ENCODE measurements around the gene KNG1. TPM values are rescaled to one million over a fixed set of nuclear protein-coding genes. Genes with fewer than 3 reads are reported as not detected.

KNG1 gene
- not detected in 2 replicates for total RNA-seq (2013; cell fraction: nucleolus; rRNA removed)
- not detected in 2 replicates for total RNA-seq (2014; rRNA removed)
- not detected in 2 replicates for total RNA-seq (2014; rRNA removed; fragmentation: Illumina TruSeq; extraction: Trizol)
- total RNA-seq (2021), result 0.21 and 0.24 TPM in 2 replicates
- not detected for polyA plus RNA-seq (2011; ENCODE audit: low read depth)
- polyA plus RNA-seq (2011; rRNA removed), result not detected in 2 replicates
- polyA plus RNA-seq (2011; cell fraction: cytosol; rRNA removed), result not detected in 2 replicates
- polyA plus RNA-seq (2011; cell fraction: nucleus; rRNA removed), result not detected in 2 replicates
- polyA plus RNA-seq (2012), result not detected in 2 replicates
- not detected in 2 replicates for polyA plus RNA-seq (2014; fragmentation: Illumina TruSeq; extraction: Trizol)
- not detected for polyA plus RNA-seq (2014; fragmentation: Nextera tagmentation; extraction: Ambion mirVana)
- not detected in 2 replicates for polyA plus RNA-seq (2014; rRNA removed)
- polyA plus RNA-seq (2016; fragmentation: Nextera tagmentation; extraction: Ambion mirVana), result not detected
- polyA minus RNA-seq (2011; rRNA and poly(A)+ RNA removed), result not detected in 2 replicates
- not detected in 2 replicates for polyA minus RNA-seq (2011; cell fraction: cytosol; rRNA and poly(A)+ RNA removed)
- polyA minus RNA-seq (2011; cell fraction: nucleus; rRNA and poly(A)+ RNA removed), result not detected in 2 replicates
- Bru-seq, nascent RNA, result percentile 3 among the genes with signal in this experiment
- BruChase-seq, experiment 1, labeled RNA remaining after a 6-hour chase, result not detected
- not detected for BruChase-seq, experiment 2, labeled RNA remaining after a 2-hour chase
- long read RNA-seq, experiment 1, result 0 reads
- long read RNA-seq, experiment 2, result 0 reads

DNA sequence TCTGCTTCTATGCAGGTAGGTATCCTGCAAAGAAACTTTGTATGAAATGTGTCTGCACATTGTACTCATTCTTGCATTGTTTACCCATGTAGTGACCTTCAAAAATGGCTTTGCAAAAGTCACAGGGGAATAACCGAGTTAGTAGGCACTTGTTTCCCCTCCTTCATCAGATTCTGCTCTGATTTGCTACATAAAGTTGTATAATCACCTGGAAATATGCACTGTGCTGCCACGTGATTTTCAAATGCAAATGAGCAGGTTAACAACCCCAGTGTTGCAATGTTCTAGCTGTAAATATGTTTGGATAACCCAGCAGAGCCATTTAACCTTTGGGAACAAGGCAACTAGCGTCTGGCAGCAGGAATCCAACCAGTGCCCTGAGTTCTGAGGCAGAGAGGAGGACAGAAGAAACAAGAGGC is at the start of gene KNG1:
TSS of gene KNG1 (plus strand) at position 321 of the 419 bp plus-strand sequence. CDS start 184 bp downstream, outside the sequence.
- DNase-seq (ENCODE audit: low read depth, low spot score) (no peak), FAIRE-seq (no peak), ATAC-seq (no peak)
- no peaks in the 10 kb centered on the region for H3K4me1 ChIP-seq (ENCODE audit: control insufficient read depth, insufficient read depth, low read length)
- ChIA-PET CTCF (no interaction called here), POLR2A (no interaction called here), RAD21 (ENCODE audit: unreplicated experiment) (no interaction called here), SMC1A (ENCODE audit: uncharacterized antibody, unreplicated experiment) (no interaction called here)
- H3K4me2 ChIP-seq (ENCODE audit: control insufficient read depth, insufficient read depth), result no peak within 1 kb of the TSS
- 27% methylated on average over 3 of the region's 3 CpGs for WGBS (ENCODE audit: insufficient coverage, insufficient replicate concordance, low lambda C conversion rate, missing lambda C conversion rate)
- no peaks in the 10 kb centered on the region for H3K79me2 ChIP-seq (ENCODE audit: control insufficient read depth, insufficient read depth, low read length)
- H3K27me3 ChIP-seq (replicated peaks in 1 of 2; ENCODE audit: control insufficient read depth in 2 of 2, insufficient read depth in 2 of 2, low read length in 1 of 2), result peaks cover 0 to 4% of the 10 kb centered on the region in 2 experiments; a peak in 2 of 4 replicates
- in situ Hi-C loops (cut with MboI) (no loop called here), intact Hi-C loops (cut with micrococcal nuclease; ENCODE audit: unreplicated experiment) (no loop called here)
- H2AFZ ChIP-seq (ENCODE audit: control insufficient read depth, low read depth, low read length), result no peak within 1 kb of the TSS
- no peaks in the 10 kb centered on the region for H3K9me3 ChIP-seq (replicated peaks; ENCODE audit: control insufficient read depth, insufficient read depth, low read length)
- H4K20me1 ChIP-seq (ENCODE audit: control insufficient read depth, insufficient read depth), result no peaks in the 10 kb centered on the region
- no TSS peak for BruUV-seq (replicated peaks)
- no peak for TF ChIP-seq IKZF2 (IDR thresholded peaks at IDR 0.05)
- TF ChIP-seq SPI1 (IDR thresholded peaks at IDR 0.05; ENCODE audit: borderline replicate concordance, insufficient read depth, low read depth, low read length), result no peak
- TF ChIP-seq, protein P1, sequence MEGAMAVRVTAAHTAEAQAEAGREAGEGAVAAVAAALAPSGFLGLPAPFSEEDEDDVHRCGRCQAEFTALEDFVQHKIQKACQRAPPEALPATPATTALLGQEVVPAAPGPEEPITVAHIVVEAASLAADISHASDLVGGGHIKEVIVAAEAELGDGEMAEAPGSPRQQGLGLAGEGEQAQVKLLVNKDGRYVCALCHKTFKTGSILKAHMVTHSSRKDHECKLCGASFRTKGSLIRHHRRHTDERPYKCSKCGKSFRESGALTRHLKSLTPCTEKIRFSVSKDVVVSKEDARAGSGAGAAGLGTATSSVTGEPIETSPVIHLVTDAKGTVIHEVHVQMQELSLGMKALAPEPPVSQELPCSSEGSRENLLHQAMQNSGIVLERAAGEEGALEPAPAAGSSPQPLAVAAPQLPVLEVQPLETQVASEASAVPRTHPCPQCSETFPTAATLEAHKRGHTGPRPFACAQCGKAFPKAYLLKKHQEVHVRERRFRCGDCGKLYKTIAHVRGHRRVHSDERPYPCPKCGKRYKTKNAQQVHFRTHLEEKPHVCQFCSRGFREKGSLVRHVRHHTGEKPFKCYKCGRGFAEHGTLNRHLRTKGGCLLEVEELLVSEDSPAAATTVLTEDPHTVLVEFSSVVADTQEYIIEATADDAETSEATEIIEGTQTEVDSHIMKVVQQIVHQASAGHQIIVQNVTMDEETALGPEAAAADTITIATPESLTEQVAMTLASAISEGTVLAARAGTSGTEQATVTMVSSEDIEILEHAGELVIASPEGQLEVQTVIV (IDR thresholded peaks at IDR 0.05; ENCODE audit: borderline replicate concordance, partially characterized antibody), result no peak
- TF ChIP-seq SP1 (IDR thresholded peaks at IDR 0.05; ENCODE audit: low read depth, low read length), result no peak
- TF ChIP-seq CBX5 (IDR thresholded peaks at IDR 0.05; ENCODE audit: low read depth), result no peak
- no peak for TF ChIP-seq BHLHE40 (IDR thresholded peaks at IDR 0.05; ENCODE audit: borderline replicate concordance in 1 of 2, low read depth in 2 of 2, low read length in 1 of 2)
- no peak for TF ChIP-seq CBFB (IDR thresholded peaks at IDR 0.05; ENCODE audit: low read depth)
- TF ChIP-seq LARP7 (IDR thresholded peaks at IDR 0.05), result no peak
- TF ChIP-seq, protein P2, sequence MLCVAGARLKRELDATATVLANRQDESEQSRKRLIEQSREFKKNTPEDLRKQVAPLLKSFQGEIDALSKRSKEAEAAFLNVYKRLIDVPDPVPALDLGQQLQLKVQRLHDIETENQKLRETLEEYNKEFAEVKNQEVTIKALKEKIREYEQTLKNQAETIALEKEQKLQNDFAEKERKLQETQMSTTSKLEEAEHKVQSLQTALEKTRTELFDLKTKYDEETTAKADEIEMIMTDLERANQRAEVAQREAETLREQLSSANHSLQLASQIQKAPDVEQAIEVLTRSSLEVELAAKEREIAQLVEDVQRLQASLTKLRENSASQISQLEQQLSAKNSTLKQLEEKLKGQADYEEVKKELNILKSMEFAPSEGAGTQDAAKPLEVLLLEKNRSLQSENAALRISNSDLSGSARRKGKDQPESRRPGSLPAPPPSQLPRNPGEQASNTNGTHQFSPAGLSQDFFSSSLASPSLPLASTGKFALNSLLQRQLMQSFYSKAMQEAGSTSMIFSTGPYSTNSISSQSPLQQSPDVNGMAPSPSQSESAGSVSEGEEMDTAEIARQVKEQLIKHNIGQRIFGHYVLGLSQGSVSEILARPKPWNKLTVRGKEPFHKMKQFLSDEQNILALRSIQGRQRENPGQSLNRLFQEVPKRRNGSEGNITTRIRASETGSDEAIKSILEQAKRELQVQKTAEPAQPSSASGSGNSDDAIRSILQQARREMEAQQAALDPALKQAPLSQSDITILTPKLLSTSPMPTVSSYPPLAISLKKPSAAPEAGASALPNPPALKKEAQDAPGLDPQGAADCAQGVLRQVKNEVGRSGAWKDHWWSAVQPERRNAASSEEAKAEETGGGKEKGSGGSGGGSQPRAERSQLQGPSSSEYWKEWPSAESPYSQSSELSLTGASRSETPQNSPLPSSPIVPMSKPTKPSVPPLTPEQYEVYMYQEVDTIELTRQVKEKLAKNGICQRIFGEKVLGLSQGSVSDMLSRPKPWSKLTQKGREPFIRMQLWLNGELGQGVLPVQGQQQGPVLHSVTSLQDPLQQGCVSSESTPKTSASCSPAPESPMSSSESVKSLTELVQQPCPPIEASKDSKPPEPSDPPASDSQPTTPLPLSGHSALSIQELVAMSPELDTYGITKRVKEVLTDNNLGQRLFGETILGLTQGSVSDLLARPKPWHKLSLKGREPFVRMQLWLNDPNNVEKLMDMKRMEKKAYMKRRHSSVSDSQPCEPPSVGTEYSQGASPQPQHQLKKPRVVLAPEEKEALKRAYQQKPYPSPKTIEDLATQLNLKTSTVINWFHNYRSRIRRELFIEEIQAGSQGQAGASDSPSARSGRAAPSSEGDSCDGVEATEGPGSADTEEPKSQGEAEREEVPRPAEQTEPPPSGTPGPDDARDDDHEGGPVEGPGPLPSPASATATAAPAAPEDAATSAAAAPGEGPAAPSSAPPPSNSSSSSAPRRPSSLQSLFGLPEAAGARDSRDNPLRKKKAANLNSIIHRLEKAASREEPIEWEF (IDR thresholded peaks at IDR 0.05; ENCODE audit: insufficient replicate concordance, low read depth, low read length), result no peak
- TF ChIP-seq PML (IDR thresholded peaks at IDR 0.05; ENCODE audit: low read length), result no peak
- no peak within 1 kb of the TSS for H3K4me3 ChIP-seq
- no peak within 1 kb of the TSS for H3K27ac ChIP-seq (ENCODE audit: control insufficient read depth, insufficient read depth)
- H3K36me3 ChIP-seq (ENCODE audit: control insufficient read depth in 2 of 2, insufficient read depth in 2 of 2, low read length in 1 of 2), result no peaks in the 10 kb centered on the region
- no peak within 1 kb of the TSS for H3K9ac ChIP-seq (ENCODE audit: control insufficient read depth, insufficient read depth, low read length)

All from GM12878 (cell line).